Measurements from ENCODE around the gene DCAF5.

- TF ChIP-seq CTCF (IDR thresholded peaks at IDR 0.05) (no peak), POLR2AphosphoS5 (IDR thresholded peaks at IDR 0.05) (no peak)
These were observed 142.3 kb downstream of the DCAF5 start for GRCh38 chr14:69010648-69011047.
